G401 (cell line): Measurements from ENCODE around the gene NCOA7. TPM values are rescaled to one million over a fixed set of nuclear protein-coding genes. Genes with fewer than 3 reads are reported as not detected.

Source experiments
- DNase-seq: peaks from one replicate; pipeline ENCODE4 v3.0.0-alpha.2; 2015; ENCODE audit warnings: low spot score
- in situ Hi-C: cut with HindIII; loops from 2 replicates; pipeline ENCODE4 v1.10.0; 2016; ENCODE audit warnings: low sequenced_read_pairs, mixed read lengths
- total RNA-seq: library from RNA; depleted of rRNA; stranded (reverse); fragments of >200 nt; shearing (Covaris generic); gene quantifications from 2 replicates; pipeline ENCODE4 v1.2.3, GENCODE V29; 2014; rRNA removed

NCOA7 gene, protein sequence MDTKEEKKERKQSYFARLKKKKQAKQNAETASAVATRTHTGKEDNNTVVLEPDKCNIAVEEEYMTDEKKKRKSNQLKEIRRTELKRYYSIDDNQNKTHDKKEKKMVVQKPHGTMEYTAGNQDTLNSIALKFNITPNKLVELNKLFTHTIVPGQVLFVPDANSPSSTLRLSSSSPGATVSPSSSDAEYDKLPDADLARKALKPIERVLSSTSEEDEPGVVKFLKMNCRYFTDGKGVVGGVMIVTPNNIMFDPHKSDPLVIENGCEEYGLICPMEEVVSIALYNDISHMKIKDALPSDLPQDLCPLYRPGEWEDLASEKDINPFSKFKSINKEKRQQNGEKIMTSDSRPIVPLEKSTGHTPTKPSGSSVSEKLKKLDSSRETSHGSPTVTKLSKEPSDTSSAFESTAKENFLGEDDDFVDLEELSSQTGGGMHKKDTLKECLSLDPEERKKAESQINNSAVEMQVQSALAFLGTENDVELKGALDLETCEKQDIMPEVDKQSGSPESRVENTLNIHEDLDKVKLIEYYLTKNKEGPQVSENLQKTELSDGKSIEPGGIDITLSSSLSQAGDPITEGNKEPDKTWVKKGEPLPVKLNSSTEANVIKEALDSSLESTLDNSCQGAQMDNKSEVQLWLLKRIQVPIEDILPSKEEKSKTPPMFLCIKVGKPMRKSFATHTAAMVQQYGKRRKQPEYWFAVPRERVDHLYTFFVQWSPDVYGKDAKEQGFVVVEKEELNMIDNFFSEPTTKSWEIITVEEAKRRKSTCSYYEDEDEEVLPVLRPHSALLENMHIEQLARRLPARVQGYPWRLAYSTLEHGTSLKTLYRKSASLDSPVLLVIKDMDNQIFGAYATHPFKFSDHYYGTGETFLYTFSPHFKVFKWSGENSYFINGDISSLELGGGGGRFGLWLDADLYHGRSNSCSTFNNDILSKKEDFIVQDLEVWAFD
- total RNA-seq = 1.9 and 6.3 TPM in 2 replicates

DNA sequence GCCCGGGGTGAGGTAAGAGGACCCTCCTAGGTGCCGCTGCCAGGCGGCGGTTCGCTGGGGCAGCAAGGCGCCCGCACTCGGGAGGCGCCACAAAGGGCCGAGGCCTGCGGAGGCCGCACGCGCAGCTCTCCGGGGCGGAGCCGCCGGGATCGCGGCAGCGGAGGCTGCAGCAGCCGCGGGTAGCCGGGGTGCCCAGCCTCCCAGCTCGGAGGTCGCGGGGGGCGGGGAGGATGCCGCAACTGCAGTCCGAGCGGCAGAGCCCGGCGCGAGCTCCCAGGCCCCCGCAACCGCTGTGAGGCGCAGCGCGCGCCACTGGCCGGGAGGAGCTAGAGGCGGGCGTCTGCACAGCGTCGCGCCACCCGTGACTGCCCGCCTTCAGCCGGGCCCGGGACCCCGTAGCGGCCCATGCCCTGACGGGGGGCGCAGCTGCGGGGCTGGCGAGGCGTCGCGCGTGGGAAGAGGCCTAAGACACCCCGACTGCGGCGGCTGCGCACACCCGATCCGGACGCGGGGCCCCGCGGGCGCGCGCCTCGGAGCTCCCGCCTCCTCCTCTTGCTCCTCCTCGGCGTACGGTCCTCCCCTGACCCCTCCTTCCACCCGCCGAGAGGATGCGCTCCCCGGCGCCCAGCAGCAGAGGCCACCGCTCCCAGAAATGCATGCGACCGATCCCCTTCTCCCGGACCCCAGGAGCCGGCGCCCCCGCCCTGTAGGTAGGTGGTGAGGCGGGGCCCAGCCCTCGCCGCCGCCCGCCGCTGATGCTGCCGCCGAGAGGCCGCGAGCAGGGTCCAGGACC is at the start of gene NCOA7:
Gene NCOA7 (plus strand): TSS at position 603 of the 793 bp plus-strand sequence. CDS start 24,395 bp downstream, outside the sequence.
- peak; percentile 84 for DNase-seq
- in situ Hi-C loops = no loop called here

DNA sequence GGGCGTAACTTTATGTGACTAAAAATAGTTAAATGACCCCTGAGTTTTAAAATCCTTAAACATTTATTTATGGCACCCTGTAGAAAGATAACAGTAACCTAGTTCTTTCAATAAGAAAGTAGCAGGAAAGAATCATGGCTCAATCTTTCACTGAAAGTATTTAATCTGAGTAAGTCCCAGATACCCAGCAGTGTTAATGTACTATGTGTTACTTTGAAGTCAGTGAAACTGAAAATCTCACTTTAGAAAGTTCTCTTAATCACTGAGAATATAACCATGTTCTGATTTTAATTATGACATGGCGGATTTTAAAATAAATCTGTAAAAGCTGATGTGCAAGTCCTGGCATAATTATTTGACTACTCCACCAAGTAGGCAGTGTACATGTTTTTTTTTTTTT is 49.4 kb upstream of the NCOA7 start:
- in situ Hi-C loops = no loop called here
- no peak for DNase-seq

DNA sequence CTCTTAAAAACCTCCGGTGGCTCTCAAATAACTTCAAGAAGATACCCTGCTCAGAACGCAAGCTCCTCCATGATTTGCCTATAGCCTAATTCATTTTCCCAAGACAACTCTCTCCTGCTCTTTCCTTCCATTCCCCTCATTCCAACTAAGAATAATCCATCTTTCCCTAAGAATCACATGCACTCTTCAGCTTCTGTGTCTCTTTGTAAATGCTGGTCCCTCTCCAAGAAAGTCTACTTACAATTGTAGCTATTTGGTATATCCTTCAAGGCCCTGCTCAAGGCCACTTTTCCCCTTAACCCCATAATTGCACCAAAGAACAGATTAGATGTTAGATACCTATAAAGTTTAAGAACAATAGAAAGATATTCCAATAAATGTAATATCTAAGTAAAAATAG is 48.7 kb upstream of the NCOA7 start:
- no peak for DNase-seq
- in situ Hi-C loops = no loop called here

DNA sequence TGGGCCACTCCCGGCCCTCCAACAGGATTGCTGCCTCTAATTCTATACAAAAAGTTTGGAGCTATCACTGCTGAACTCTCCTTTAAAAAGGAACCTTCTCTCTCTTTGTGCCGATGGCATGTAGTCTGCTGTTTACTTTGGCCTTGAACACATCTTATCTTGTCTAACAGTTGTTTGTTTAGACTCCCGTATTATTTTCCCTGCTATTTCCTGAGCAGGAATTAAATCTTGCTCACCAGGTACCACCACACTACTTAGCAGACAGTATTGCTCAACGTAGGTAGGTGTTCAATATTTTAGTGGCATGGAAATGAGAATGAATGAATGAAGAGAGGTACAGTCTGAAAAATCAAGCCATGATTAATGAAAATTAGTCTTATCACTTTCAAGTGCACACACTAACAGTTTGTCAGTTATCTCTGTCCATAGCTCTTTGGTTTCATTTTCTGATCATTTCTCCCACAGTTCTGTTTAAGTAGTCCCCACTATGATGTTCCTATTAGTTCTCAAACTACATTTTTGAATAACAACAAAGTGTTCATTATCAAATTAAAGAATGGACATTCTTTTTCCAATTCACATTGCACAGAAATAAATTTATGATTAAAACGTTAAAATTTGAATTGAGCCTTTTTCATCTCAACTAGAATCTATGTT is 48.2 kb upstream of the NCOA7 start:
- in situ Hi-C loops = no loop called here
- no peak for DNase-seq

DNA sequence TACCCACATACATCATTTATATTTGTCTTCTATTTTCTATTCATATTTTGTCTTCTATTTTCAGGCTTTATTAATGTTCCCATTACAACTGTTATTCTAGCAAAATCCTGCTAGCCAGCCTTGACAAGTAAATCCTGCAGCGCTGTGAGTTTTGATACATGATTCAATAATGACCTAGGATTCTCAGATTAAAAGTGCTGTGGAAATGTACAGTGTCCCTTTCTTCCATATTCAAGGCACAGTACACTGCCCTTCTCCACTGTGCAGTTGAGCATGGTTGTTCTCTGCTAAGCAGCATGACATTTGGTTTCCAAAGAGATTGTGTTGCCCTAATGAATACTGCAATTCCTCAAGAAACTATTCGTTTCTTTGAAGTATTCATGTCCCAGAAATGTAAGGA is 47.2 kb upstream of the NCOA7 start:
- in situ Hi-C loops = no loop called here

DNA sequence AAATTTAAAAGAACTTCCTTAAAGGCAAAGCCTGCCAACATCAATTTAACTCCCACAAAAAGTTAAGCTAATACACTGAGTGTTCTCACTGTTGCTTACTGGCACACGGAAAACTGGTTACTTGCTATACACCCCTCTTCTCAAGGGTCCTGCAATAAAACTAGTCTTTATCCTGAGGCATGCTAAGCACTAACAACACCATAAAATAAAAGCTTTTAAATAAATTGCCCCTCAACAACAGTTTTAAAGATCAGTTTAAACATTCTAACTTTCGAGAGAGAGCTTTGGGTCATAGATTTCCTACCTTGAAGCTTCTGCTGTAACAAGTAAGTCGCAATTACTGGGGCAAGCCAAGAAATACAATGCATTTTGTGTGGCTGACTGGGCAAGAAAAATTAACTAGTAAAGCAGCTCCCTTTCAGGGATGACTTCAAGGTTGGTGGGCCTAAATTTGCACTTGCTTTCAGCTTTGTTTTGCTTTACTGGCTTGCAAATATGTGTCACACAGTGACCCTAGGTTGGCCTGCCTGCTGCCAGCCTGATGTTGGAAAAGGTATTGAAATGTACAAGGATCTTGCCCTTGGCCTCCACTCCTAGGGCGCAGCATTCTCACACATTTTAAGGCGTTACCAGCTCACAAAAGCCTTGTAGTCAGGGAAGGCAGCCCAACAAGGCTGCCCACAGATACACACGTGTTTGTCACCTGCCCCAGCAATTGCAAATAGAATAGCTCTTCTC is 45.3 kb upstream of the NCOA7 start:
- in situ Hi-C loops = no loop called here
- DNase-seq = no peak

More for the DNA sequence above, 47.2 kb upstream of the NCOA7 start:
- no peak for DNase-seq

DNA sequence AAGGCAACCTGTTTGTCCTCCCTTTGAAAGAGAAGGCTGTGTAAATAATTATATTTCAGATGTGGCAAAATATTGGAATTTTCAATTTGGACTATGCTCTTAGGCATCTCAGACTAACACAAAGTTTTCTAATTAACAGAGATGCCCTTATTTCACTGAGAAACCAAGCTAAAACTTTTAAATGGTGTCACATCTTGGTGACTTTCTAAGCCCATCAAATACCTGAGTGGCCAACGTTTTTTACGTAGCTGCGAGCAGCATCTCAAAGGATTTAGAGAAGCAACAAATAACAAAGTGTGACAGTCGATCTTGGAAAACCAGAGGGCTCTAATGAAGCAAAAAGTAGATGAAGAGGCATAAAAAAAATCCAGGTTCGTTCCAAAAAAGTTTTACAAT is 44.7 kb upstream of the NCOA7 start:
- no peak for DNase-seq
- in situ Hi-C loops = no loop called here

DNA sequence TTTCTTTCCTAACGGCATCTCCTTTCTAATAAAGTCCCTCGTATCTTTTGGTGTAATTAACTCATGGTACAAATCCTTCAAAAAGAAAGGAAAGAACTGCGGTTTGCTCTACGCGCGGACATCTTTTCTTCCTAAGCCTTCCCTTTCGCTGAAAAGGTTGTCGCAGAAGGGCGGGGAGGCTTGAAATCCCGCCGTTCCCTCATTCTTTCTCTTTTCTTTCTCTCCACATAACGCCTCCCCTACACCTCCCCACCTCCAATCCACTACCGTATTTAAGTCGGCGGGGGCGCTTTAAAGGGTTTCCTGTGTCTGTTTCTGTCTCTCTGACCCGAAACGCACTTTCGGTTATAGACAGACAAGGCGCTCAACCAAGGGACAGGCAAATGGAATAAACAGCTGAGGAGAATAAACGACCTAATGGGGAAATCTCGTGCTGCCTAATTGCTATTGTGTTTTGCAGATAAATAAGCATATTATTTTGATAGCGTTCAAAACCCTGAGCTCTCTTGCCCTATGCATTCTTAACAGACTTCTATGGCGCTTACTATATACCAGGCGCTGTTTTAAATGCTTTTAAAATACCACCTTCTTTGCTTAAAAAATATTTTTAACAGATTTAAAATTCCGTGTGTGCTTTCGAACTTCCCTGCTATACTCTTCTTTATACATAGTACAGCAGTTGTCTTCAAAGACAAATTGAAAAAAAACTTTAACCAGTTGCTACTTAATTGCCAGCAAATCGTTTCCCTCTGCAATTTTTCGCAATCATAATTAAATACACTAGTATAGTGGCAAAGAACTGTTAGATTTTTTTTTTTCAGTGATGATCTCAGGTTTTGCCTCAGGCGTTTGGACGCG is 43.8 kb upstream of the NCOA7 start:
- in situ Hi-C loops = no loop called here
- peak; percentile 79 for DNase-seq

DNA sequence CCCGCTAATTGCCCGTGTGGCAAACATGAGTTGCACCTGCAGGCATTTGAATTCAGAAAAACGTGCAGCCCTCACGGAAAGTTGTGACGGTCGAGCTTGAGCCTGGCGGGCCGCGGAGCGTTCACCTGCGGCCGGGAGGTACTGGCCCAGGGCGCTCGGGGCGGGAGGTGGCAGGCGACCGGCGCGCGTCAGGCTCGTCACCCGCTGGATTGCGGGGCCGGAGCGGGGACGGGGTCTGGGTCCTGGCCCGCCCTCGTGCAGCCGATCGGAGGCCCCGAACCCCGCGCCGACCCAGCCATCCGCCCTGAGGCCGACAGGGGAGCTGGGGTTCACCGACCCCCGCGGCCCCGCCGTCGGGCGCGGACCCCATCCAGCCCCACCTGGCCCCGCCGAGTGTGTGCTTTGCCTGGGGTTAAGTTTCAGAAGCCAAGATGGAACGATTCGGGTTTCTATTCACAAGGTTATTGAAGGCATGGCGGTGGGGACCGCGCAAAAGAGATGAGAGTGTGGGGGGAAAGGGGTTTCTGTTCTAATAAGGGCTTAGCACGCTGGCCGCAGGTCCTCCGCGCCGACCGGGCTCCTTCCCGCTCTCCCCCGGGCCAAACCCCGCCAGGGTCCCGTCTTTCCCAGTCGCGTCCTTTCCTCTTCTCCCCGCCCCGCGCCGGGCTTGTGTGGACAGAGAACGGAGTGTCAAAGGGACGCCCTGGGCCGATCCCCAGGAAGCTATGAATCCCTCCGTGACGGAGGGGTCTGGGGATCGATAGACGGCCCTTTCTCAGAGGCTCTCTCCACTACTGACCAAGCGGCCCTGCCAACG is 43.0 kb upstream of the NCOA7 start:
- in situ Hi-C loops = no loop called here
- peak; percentile 30 for DNase-seq

DNA sequence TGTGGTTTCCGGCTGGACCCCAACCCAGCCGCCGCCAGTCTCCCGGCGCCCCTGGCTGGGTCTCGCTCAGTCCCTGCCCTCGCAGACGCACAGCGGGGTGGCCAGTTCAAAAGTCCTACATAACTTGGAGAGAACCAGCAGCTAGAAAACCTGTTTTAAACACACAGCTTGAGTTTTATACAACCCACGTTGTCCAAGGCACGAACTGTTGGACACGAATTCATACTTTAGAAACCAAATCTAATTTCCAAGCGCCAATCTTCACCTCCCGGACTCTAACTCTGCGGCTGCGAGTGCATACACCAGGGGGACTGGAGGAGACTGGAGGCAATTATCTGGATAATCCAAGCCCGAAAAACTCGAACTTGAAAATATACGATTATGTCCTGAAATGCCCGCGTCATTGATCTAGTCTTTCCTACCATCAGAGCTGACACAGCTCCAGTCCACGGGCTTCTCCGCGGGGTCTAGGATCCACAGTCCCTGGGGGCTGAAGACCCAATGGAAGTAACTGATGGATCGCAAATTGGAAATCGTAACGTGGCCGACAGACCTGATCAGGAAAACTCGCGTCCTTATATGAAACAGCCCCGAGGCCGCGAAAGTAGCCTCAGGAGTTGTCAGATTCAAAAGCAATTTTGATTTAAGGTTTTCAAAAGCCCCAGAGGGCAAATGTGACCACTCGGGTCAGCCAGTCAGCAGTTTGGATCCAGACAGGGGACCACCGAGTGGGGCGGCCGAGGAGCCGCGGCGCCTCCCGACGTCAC is 42.2 kb upstream of the NCOA7 start:
- peak; percentile 27 for DNase-seq
- in situ Hi-C loops = no loop called here

DNA sequence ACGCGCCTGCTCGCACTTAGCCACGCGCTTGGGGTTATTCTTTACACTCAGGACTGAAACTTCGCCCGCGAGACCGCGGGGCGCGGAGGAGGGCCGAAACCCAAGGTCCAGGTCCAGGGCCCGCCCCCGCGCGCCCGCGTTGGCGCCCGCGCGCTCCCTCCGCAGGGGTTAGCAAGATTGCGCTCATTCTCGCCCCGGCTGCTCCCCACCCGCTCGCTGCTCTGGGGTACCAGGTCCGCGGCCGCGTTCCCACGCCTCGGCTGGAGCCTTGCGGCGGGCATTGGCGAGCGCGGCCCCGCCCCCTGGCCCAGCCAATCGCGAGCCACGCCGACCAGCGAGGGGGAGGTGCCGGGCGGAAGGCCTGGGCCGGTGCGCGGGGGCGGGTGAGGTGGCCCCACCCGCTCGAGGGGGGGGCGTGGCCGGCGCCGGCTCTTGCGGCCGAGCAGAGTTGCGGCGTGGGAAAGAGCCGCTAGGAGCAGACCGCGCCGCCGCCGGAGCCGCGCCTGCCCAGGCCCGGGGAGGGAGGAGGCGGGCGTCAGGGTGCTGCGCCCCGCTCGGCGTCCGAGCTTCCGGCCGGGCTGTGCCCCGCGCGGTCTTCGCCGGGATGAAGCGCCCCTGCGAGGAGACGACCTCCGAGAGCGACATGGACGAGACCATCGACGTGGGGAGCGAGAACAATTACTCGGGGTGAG is 41.4 kb upstream of the NCOA7 start, which contains the start of gene HEY2:
Gene HEY2 (plus strand): TSS at position 460 of the 692 bp plus-strand sequence. CDS start 145 bp downstream, at position 605.
- peak; percentile 87 for DNase-seq
- in situ Hi-C loops = no loop called here

DNA sequence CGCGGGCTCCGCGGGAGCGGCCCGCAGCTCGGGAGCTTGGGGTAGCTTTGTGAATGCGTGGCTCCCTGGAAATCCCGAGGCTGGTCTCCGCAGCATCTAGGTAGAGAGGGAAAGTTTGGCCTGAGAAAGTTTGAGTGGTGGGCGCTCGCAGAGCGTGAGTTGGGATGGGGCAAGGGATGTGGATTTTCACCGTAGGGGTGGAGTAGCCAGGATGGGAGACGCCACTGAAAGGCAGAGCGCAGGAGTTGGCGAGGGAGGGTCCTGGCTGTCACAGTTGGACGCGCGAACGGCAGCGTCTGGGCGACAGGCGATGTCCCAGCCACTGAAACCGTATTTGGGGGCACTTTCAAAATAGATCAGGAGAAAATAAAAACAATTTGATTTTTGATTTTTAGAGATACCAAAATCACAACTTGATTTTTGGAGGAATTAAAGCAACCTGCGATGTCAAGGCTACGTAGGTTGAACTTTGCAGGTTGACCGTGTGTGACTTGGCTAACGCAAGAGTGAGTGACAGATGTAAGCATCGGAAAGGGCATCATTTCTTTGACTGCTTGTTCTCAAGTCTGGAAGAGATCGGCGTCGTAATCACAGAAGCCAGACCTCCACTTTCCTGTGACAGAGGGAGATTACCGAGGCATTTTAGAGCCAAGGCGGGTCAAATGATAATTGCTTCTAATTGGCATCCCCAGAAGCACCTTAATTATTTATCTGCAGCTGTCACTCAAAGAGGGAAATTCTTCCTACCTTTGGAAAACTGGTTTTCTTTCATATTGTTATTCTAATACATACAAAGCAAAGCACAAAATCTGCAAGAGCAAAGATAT is 40.7 kb upstream of the NCOA7 start:
- peak; percentile 23 for DNase-seq
- in situ Hi-C loops = loop anchor here (25.0 kb wide), 1 partner anchor 413 kb away; no protein-coding TSS in a partner anchor

DNA sequence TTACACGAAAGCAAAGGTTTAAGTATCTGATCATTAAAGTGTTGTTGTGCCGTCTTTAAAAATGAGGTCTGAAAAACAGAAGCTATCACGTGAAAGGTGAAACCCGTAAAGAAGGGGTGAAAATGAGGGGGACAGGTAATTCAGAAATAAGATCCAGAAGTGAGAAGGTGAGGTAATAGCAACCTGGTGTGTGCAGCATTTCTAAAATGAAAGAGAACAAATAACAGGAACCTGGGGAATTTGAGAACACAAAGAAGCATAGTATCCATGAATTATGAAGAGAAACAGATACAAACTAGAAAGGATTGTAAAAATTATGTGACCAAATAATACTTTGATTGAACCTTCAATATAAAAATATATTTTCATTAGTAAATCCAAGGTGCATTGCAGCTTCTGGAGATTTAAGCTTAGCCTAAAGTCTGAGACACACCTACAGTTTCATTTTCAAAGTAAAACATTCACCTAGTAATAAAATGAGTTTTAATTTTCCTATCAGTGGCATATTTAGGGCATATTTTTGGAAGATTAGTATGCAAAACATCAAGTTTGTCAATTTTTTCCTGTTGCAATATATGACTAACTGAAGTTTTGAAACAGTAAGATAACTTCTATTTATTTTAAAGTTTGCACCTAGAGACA is 39.9 kb upstream of the NCOA7 start:
- DNase-seq = no peak
- in situ Hi-C loops = loop anchor here (25.0 kb wide), 1 partner anchor 414 kb away; no protein-coding TSS in a partner anchor
